HG02840 (cell line): ENCODE measurements around the gene RADX.

Experiments
- ATAC-seq: cut with Tn5 transposase; IDR thresholded peaks from one replicate; pipeline ENCODE4 v1.9.1; 2021; ENCODE audit warnings: mild to moderate bottlenecking, moderate library complexity, moderate number of reproducible peaks; ENCODE audit not compliant: unreplicated experiment, low FRiP score

RADX gene

GRCh38 chrX:106684207-106684606 is 72.4 kb downstream of the RADX start:
- no peak for ATAC-seq

- ATAC-seq = no peak
Measured at GRCh38 chrX:106692425-106693065, 80.8 kb downstream of the RADX start.

GRCh38 chrX:106696502-106696901 is 84.7 kb downstream of the RADX start:
- ATAC-seq = no peak

GRCh38 chrX:106698693-106699092 is 86.9 kb downstream of the RADX start:
- ATAC-seq = no peak

- no peak for ATAC-seq
Measured at GRCh38 chrX:106702636-106703035, 90.9 kb downstream of the RADX start.

- ATAC-seq = no peak
Measured at GRCh38 chrX:106706466-106706865, 94.7 kb downstream of the RADX start.

- ATAC-seq = no peak
Measured at GRCh38 chrX:106707771-106708454, 96.1 kb downstream of the RADX start.

- no peak for ATAC-seq
Measured at GRCh38 chrX:106710771-106711170, 99.0 kb downstream of the RADX start.

- no peak for ATAC-seq
Measured at GRCh38 chrX:106711375-106711774, 99.6 kb downstream of the RADX start.

- no peak for ATAC-seq
Measured at GRCh38 chrX:106716004-106716403, 104.2 kb downstream of the RADX start.

GRCh38 chrX:106716463-106716862 is 104.7 kb downstream of the RADX start:
- no peak for ATAC-seq

- ATAC-seq = no peak
Measured at GRCh38 chrX:106718709-106719108, 106.9 kb downstream of the RADX start.

GRCh38 chrX:106725931-106726330 is 114.2 kb downstream of the RADX start:
- ATAC-seq = no peak

- ATAC-seq = no peak
Measured at GRCh38 chrX:106726485-106727437, 115.0 kb downstream of the RADX start, which contains the start of gene RNF128. Gene RNF128 (plus strand): TSS chrX:106726701. CDS start chrX:106726914, 213 bp downstream.

GRCh38 chrX:106728337-106728736 is 116.6 kb downstream of the RADX start:
- no peak for ATAC-seq
